ENCODE results near the gene TIGD4. TPM values are rescaled to one million over a fixed set of nuclear protein-coding genes. Genes with fewer than 3 reads are reported as not detected.

Gene TIGD4
- polyA plus RNA-seq, 4 donors: 0.37 to 2.7 (median 0.45) TPM; not detected in 1

DNA sequence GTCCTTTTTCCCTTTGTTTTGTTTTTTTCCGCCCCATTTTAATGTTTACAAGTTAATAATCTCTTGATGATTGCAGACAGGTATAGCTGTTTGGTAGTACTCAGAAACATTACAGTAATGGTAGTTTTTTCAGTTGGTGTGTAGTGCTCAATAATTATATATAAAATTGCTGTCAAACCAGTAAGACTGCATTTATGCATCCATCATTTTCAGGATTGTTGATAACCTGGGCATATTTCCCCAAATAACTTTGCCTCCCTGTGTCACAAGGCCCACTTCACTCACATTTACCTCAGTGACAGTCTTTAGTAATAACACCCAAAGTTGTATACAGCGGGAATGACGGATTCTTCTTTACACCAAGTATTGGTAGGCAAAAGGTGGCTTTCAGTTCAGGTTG lies 16.4 kb upstream of the TIGD4 start:
- 96 to 99% (median 96%) methylated on average over 3 of the region's 3 CpGs for WGBS, 3 donors
- FAIRE-seq: no peak

DNA sequence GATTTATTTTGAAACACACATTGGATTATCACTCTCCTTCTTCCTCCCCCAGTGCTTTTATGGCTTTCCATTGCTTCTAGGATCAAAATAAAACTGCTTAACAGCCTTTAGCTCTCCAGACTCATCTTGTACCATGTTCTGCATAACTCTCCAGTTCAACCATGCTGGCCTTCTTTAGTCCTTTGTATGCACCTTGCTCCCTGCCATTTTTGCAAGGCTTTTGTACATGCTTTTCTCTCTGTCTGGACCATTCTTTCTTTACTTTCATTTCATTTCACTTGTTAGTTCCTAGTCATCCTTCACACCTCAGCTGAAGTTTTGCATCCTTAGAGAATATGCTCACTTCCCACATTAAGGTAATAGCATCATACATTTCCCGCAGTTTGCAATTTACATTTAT lies 7.1 kb upstream of the TIGD4 start:
- Histone ChIP-seq H3K4me1 (ENCODE audit: control insufficient read depth in 3 of 3, insufficient read depth in 2 of 3, low read depth in 1 of 3, low read length in 2 of 3) (peaks cover 3 to 10% (median 4%) of the 10 kb centered on the region in 3 donors), H3K27me3 (ENCODE audit: control insufficient read depth in 3 of 3, insufficient read depth in 3 of 3, low read length in 3 of 3) (no peaks in the 10 kb centered on the region), H3K4me3 (ENCODE audit: low read depth in 1 of 3, low read length in 3 of 3) (no peak overlapping the region), H3K9me3 (ENCODE audit: control insufficient read depth in 2 of 2, insufficient read depth in 1 of 2, low read depth in 1 of 2, low read length in 1 of 2) (no peaks in the 10 kb centered on the region), H3K36me3 (ENCODE audit: control insufficient read depth in 3 of 3, insufficient read depth in 2 of 3, low read depth in 1 of 3, low read length in 3 of 3) (peaks cover 0 to 3% (median 2%) of the 10 kb centered on the region in 3 donors), H3K27ac (ENCODE audit: low read depth in 1 of 3, low read length in 2 of 3) (no peak overlapping the region)
- WGBS, 3 donors: 89 to 100% (median 95%) methylated on average over 1 of the region's 1 CpG
- no peak for FAIRE-seq
- no peak for DNase-seq

More for the DNA sequence above, 16.4 kb upstream of the TIGD4 start:
- no peaks in the 10 kb centered on the region for H3K9me3 ChIP-seq (ENCODE audit: control insufficient read depth in 2 of 2, insufficient read depth in 1 of 2, low read depth in 1 of 2, low read length in 1 of 2)
- no peak overlapping the region for H3K4me3 ChIP-seq (ENCODE audit: low read depth in 1 of 3, low read length in 3 of 3)
- H3K36me3 ChIP-seq (ENCODE audit: control insufficient read depth in 3 of 3, insufficient read depth in 2 of 3, low read depth in 1 of 3, low read length in 3 of 3): no peaks in the 10 kb centered on the region
- no peaks in the 10 kb centered on the region for H3K4me1 ChIP-seq (ENCODE audit: control insufficient read depth in 3 of 3, insufficient read depth in 2 of 3, low read depth in 1 of 3, low read length in 2 of 3)
- H3K27ac ChIP-seq (ENCODE audit: low read depth in 1 of 3, low read length in 2 of 3): no peak overlapping the region
- no peak for DNase-seq
- H3K27me3 ChIP-seq (ENCODE audit: control insufficient read depth in 3 of 3, insufficient read depth in 3 of 3, low read length in 3 of 3): no peaks in the 10 kb centered on the region

DNA sequence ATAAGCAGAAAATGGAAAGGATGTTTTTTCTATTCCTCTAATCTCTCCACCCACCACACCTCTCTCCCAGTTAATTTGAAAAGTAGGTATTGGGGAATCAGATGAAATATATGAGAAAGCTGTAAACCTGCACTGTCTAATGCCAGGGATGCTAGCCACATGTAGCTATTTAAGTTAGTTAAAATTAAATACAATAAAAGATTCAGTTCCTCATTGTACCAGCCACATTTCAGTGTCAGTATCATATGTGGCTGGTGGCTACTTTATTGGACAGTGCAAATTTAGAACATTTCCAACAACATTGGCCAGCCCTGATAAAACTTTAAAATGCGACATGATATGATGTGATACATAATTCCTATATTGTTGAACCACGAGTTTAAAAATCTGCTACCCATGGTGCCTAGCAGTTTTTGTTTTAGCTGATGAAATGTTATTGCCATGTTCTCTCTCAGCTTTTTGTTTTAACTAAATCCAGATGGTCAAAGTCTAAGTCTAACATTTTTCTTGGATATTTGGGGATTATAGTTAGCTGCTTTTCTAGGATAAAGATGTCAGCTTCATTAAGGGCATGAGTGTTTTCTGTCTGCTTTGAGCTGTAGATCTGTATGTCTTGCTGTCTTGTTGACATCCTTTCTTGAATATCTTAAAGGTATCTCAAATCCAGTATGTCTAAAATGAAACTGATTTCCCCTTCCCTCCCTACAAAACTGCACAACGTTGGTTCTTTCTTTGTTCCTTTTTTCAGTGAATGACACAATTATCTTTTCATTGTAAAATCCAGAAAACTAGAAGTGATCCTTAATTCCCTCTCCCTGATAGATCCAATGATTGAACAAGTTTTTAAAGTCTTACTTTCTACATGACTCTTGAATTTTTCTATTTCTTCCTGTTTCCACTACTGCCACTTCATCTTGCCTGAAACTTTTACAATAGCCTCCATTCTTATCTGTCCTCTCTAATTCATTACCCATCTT lies 6.4 kb upstream of the TIGD4 start:
- Histone ChIP-seq H3K27me3 (ENCODE audit: control insufficient read depth in 3 of 3, insufficient read depth in 3 of 3, low read length in 3 of 3) (no peaks in the 10 kb centered on the region), H3K36me3 (ENCODE audit: control insufficient read depth in 3 of 3, insufficient read depth in 2 of 3, low read depth in 1 of 3, low read length in 3 of 3) (peaks cover 0 to 3% (median 2%) of the 10 kb centered on the region in 3 donors), H3K4me1 (ENCODE audit: control insufficient read depth in 3 of 3, insufficient read depth in 2 of 3, low read depth in 1 of 3, low read length in 2 of 3) (peaks cover 3 to 10% (median 4%) of the 10 kb centered on the region in 3 donors), H3K4me3 (ENCODE audit: low read depth in 1 of 3, low read length in 3 of 3) (no peak overlapping the region), H3K9me3 (ENCODE audit: control insufficient read depth in 2 of 2, insufficient read depth in 1 of 2, low read depth in 1 of 2, low read length in 1 of 2) (no peaks in the 10 kb centered on the region), H3K27ac (ENCODE audit: low read depth in 1 of 3, low read length in 2 of 3) (no peak overlapping the region)
- FAIRE-seq (no peak), DNase-seq (no peak)
- 38 to 54% (median 43%) methylated on average over 3 of the region's 3 CpGs for WGBS, 3 donors

DNA sequence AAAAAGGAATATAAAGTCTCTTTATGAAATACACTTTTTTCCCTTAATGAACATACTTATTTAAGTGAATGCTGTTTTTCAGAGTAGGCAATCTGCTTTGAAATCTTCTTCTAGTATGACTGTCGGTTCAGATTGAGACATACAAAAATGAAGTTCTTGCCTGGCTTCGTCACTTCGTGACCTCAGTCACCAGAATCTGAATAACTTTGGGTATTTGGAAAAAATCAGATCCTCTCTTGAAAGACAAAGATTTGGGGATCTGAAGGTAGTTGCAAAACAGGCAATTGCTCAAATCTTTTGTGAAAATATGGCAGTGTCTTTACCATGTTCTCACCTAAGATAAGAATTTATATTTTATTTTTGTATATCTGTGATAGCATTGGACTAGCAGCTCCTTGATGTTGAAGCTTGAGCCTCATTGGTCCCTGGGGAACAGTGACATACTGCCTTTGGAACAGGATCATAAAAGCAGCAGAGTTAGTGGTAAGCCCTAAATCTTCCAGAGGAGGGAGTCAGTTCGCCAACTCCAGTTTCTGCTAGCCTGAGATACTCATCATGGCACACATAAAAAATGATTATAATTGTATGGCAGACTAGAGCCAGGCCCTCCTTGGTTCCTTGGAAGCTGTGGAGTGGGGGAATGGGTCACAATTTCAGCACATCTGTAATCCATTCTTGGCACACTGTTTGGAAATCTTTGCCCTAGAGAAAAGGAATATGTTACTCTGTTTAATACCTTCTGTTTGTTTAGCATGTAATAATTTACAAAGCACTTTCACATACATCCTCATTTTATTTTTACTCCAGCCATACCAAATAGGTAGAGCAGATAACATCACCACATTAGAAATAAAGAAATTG lies 5.2 kb upstream of the TIGD4 start:
- Histone ChIP-seq H3K9me3 (ENCODE audit: control insufficient read depth in 2 of 2, insufficient read depth in 1 of 2, low read depth in 1 of 2, low read length in 1 of 2) (no peaks in the 10 kb centered on the region), H3K4me1 (ENCODE audit: control insufficient read depth in 3 of 3, insufficient read depth in 2 of 3, low read depth in 1 of 3, low read length in 2 of 3) (peaks cover 3 to 10% (median 4%) of the 10 kb centered on the region in 3 donors), H3K4me3 (ENCODE audit: low read depth in 1 of 3, low read length in 3 of 3) (no peak overlapping the region), H3K27ac (ENCODE audit: low read depth in 1 of 3, low read length in 2 of 3) (no peak overlapping the region), H3K27me3 (ENCODE audit: control insufficient read depth in 3 of 3, insufficient read depth in 3 of 3, low read length in 3 of 3) (no peaks in the 10 kb centered on the region), H3K36me3 (ENCODE audit: control insufficient read depth in 3 of 3, insufficient read depth in 2 of 3, low read depth in 1 of 3, low read length in 3 of 3) (peaks cover 0 to 3% (median 2%) of the 10 kb centered on the region in 3 donors)
- 77 to 85% (median 80%) methylated on average over 4 of the region's 4 CpGs for WGBS, 3 donors
- no peak for FAIRE-seq
- DNase-seq: peak in 1 of 2 donors; percentile 10

DNA sequence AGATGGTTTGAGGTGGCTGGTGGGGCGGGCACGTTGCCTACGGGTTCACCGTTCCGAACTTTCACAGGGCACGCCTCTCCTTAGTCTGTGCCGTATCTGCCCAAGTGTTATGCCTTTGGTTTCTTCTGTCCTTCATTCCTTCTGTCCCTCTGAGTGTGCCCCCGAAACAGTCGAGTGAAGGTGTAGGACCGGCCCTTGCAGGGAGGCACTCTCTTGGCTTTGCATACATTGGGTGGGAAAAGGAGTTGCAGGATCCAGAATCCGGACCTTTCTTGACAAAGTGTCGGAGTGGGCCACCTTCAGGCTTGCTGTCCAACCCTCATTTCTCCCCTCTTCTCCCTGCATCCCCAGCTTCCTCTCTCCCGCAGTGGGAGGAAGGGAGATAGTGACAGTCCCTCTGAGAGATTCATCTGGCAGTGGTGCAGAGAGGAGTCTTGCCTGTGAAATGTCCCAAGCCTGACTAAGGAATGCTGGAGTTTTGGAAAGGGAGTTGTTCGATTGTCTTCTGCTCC lies 793 bp upstream of the TIGD4 start:
- H3K27ac ChIP-seq (ENCODE audit: low read depth in 1 of 3, low read length in 2 of 3): peak overlapping the region; percentile 84 to 95 (median 91)
- FAIRE-seq: no peak
- H3K4me3 ChIP-seq (ENCODE audit: low read depth in 1 of 3, low read length in 3 of 3): peak overlapping the region; percentile 60 to 78 (median 62)
- DNase-seq: no peak
- no peaks in the 10 kb centered on the region for H3K9me3 ChIP-seq (ENCODE audit: control insufficient read depth in 2 of 2, insufficient read depth in 1 of 2, low read depth in 1 of 2, low read length in 1 of 2)
- WGBS, 3 donors: 1 to 5% (median 3%) methylated on average over 14 of the region's 14 CpGs
- peaks cover 3 to 7% (median 4%) of the 10 kb centered on the region in 3 donors for H3K4me1 ChIP-seq (ENCODE audit: control insufficient read depth in 3 of 3, insufficient read depth in 2 of 3, low read depth in 1 of 3, low read length in 2 of 3)
- H3K36me3 ChIP-seq (ENCODE audit: control insufficient read depth in 3 of 3, insufficient read depth in 2 of 3, low read depth in 1 of 3, low read length in 3 of 3): peaks cover 0 to 3% (median 1%) of the 10 kb centered on the region in 3 donors
- no peaks in the 10 kb centered on the region for H3K27me3 ChIP-seq (ENCODE audit: control insufficient read depth in 3 of 3, insufficient read depth in 3 of 3, low read length in 3 of 3)

DNA sequence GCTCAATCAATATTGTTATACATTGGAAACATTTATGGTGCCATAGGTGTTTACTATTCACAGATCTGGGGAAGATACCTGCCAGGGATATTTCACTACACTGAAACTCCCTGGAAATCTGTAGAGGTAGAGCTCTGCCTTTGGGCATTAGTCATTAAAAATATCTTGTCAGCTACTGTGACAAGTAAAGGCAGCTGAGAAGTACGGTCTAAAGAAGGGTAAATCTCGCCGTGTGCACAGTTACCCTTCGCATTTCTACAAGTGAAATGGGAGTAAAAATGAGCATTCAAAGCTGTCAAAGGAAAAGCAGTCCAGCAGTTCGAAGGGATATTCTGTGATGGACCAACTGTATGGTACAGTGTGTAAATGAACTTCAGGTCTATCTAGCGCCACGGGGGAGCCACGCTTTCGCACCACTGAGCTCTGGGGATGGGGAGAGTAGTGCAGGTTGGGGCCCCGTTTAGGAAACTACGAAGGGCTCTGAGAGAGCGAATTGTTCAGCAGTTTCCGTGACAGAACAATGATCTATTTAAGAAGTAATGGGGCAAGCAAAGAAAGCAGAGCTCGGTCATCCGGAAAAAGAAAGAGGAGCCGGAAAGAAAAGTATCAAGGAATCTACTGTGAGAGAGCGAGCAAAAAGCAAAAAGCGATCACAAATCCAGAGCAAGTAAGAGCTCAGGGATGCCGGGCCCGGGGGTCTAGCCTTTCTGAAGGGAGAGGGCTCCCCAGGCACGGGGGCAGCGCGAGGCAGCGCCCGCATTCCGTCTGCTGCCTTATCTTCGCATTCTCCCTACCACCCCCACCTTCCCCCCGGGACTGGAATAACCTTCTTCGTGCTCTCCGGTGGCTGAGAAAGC lies 646 bp downstream of the TIGD4 start:
- H3K4me1 ChIP-seq (ENCODE audit: control insufficient read depth in 3 of 3, insufficient read depth in 2 of 3, low read depth in 1 of 3, low read length in 2 of 3): peaks cover 0 to 3% (median 3%) of the 10 kb centered on the region in 3 donors
- DNase-seq: peak; percentile 29 to 58
- no peaks in the 10 kb centered on the region for H3K9me3 ChIP-seq (ENCODE audit: control insufficient read depth in 2 of 2, insufficient read depth in 1 of 2, low read depth in 1 of 2, low read length in 1 of 2)
- FAIRE-seq: no peak
- no peaks in the 10 kb centered on the region for H3K27me3 ChIP-seq (ENCODE audit: control insufficient read depth in 3 of 3, insufficient read depth in 3 of 3, low read length in 3 of 3)
- peak overlapping the region; percentile 60 to 78 (median 71) for H3K4me3 ChIP-seq (ENCODE audit: low read depth in 1 of 3, low read length in 3 of 3)
- H3K27ac ChIP-seq (ENCODE audit: low read depth in 1 of 3, low read length in 2 of 3): peak overlapping the region; percentile 84 to 95 (median 91)
- 1 to 4% (median 2%) methylated on average over 28 to 30 of the region's 30 CpGs for WGBS, 3 donors
- H3K36me3 ChIP-seq (ENCODE audit: control insufficient read depth in 3 of 3, insufficient read depth in 2 of 3, low read depth in 1 of 3, low read length in 3 of 3): no peaks in the 10 kb centered on the region

DNA sequence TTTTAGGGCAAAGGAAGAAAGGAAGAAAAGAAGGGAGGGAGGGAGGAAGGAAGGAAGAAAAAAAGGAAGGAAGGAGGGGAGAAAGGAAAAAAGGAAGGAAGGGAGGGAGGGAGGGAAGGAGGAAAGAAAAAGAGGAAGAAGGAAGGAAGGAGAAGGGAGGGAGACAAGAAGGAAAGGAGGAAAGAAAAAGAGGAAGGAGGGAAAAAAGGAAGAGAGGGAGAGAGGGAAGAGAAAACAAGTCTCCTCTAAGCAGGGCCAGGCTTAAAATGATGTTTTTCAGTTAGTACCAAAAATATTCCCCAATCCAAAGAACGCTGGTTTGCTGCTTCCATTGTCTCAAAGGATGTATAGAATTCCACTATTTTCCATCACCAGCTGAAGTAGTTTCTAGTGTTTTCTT lies 2.0 kb downstream of the TIGD4 start:
- 95 to 97% (median 95%) methylated on average over 1 of the region's 1 CpG for WGBS, 3 donors
- Histone ChIP-seq H3K27ac (ENCODE audit: low read depth in 1 of 3, low read length in 2 of 3) (no peak overlapping the region), H3K4me3 (ENCODE audit: low read depth in 1 of 3, low read length in 3 of 3) (no peak overlapping the region), H3K27me3 (ENCODE audit: control insufficient read depth in 3 of 3, insufficient read depth in 3 of 3, low read length in 3 of 3) (no peaks in the 10 kb centered on the region), H3K9me3 (ENCODE audit: control insufficient read depth in 2 of 2, insufficient read depth in 1 of 2, low read depth in 1 of 2, low read length in 1 of 2) (no peaks in the 10 kb centered on the region), H3K36me3 (ENCODE audit: control insufficient read depth in 3 of 3, insufficient read depth in 2 of 3, low read depth in 1 of 3, low read length in 3 of 3) (no peaks in the 10 kb centered on the region), H3K4me1 (ENCODE audit: control insufficient read depth in 3 of 3, insufficient read depth in 2 of 3, low read depth in 1 of 3, low read length in 2 of 3) (peaks cover 0 to 3% (median 0%) of the 10 kb centered on the region in 3 donors)
- FAIRE-seq (no peak), DNase-seq (no peak)

Data from small intestine (tissue), 7 donors.